GM23338 (cell line): ENCODE data around the gene ZC3H13. TPM values are rescaled to one million over a fixed set of nuclear protein-coding genes. Genes with fewer than 3 reads are reported as not detected.

Source experiments
- ATAC-seq: fragments of 200-7000 bp; cut with Tn5 transposase; 3 replicates; pipeline ENCODE4 v1.9.1; 2020
- DNase-seq: peaks from one replicate; pipeline ENCODE4 v3.0.0-alpha.2; 2015; ENCODE audit warnings: low spot score
- H2AFZ ChIP-seq: fragments of 200-600 bp; sonication (generic); 2 replicates; pipeline ENCODE4 v1.8.0; 2016; ENCODE audit warnings: antibody characterized with exemption, mild to moderate bottlenecking, moderate library complexity
- H3F3A ChIP-seq: fragments of 200-600 bp; sonication (generic); replicated peaks from 2 replicates; pipeline ENCODE4 v1.8.0; 2017; ENCODE audit warnings: antibody characterized with exemption, mixed run types, low read depth
- H3K27ac ChIP-seq: fragments of 200-600 bp; sonication (generic); 2 replicates; pipeline ENCODE4 v1.6.1; 2016; ENCODE audit warnings: low read depth
- H3K27me3 ChIP-seq: fragments of 200-600 bp; sonication (generic); 2 replicates; pipeline ENCODE4 v1.8.0; 2016; ENCODE audit warnings: mild to moderate bottlenecking, mixed run types, moderate library complexity; ENCODE audit not compliant: insufficient read depth
- H3K36me3 ChIP-seq: fragments of 200-600 bp; sonication (generic); 2 replicates; pipeline ENCODE4 v1.8.0; 2016; ENCODE audit warnings: mild to moderate bottlenecking; ENCODE audit not compliant: insufficient read depth
- H3K4me1 ChIP-seq: fragments of 200-600 bp; sonication (generic); 2 replicates; pipeline ENCODE4 v1.8.0; 2016; ENCODE audit warnings: mild to moderate bottlenecking, moderate library complexity; ENCODE audit not compliant: insufficient read depth
- H3K4me2 ChIP-seq: fragments of 200-600 bp; sonication (generic); 2 replicates; pipeline ENCODE4 v1.7.1; 2017; ENCODE audit warnings: mixed run types
- H3K4me3 ChIP-seq: fragments of 200-600 bp; sonication (generic); 2 replicates; pipeline ENCODE4 v1.6.1; 2016; ENCODE audit warnings: mixed run types
- H3K79me2 ChIP-seq: fragments of 200-600 bp; sonication (generic); replicated peaks from 2 replicates; pipeline ENCODE4 v1.8.0; 2017; ENCODE audit warnings: mild to moderate bottlenecking; ENCODE audit not compliant: insufficient read depth
- H3K9me2 ChIP-seq: fragments of 200-600 bp; sonication (generic); 2 replicates; pipeline ENCODE4 v1.8.0; 2017; ENCODE audit not compliant: insufficient read depth
- H4K20me1 ChIP-seq: fragments of 200-600 bp; sonication (generic); replicated peaks from 2 replicates; pipeline ENCODE4 v1.8.0; 2017; ENCODE audit warnings: mild to moderate bottlenecking; ENCODE audit not compliant: insufficient read depth
- H3K27ac Mint-ChIP-seq: 2 replicates; pipeline ENCODE4 v1.8.0; 2020; ENCODE audit warnings: inconsistent platforms, mild to moderate bottlenecking, moderate library complexity, mixed read lengths
- H3K27me3 Mint-ChIP-seq: 3 replicates; pipeline ENCODE4 v1.8.0; 2022; ENCODE audit warnings: low read depth, mild to moderate bottlenecking, moderate library complexity, mixed read lengths, inconsistent platforms; ENCODE audit not compliant: insufficient read depth, poor library complexity
- H3K36me3 Mint-ChIP-seq: 3 replicates; pipeline ENCODE4 v1.8.0; 2021; ENCODE audit warnings: low read depth, mild to moderate bottlenecking, inconsistent platforms, moderate library complexity, mixed read lengths
- H3K4me1 Mint-ChIP-seq: 3 replicates; pipeline ENCODE4 v1.8.0; 2020; ENCODE audit warnings: mild to moderate bottlenecking, inconsistent platforms, mixed read lengths
- H3K4me3 Mint-ChIP-seq: 3 replicates; pipeline ENCODE4 v1.8.0; 2021; ENCODE audit warnings: moderate library complexity, mild to moderate bottlenecking, inconsistent platforms, mixed read lengths
- H3K9me3 Mint-ChIP-seq: 3 replicates; pipeline ENCODE4 v1.8.0; 2020; ENCODE audit warnings: moderate library complexity, mild to moderate bottlenecking, inconsistent platforms, mixed read lengths
- CREB1 ChIP-seq: fragments of 250-450 bp; sonication (Bioruptor Pico); IDR thresholded peaks from 2 replicates; pipeline ENCODE4 v1.5.0; 2020; ENCODE audit warnings: low read depth, mild to moderate bottlenecking, moderate library complexity
- EZH2 ChIP-seq: fragments of 200-600 bp; sonication (generic); IDR thresholded peaks from one replicate; pipeline ENCODE4 v1.8.0; 2017; ENCODE audit warnings: antibody characterized with exemption, mild to moderate bottlenecking, low read depth; ENCODE audit not compliant: unreplicated experiment
- EZH2phosphoT487 ChIP-seq: fragments of 200-600 bp; sonication (generic); IDR thresholded peaks from one replicate; pipeline ENCODE4 v1.8.1; 2018; ENCODE audit warnings: antibody characterized with exemption; ENCODE audit not compliant: unreplicated experiment
- STAT1 ChIP-seq: IDR thresholded peaks from one replicate; pipeline ENCODE4 v1.6.1; 2016; ENCODE audit warnings: antibody characterized with exemption; ENCODE audit not compliant: unreplicated experiment
- ZNF331 ChIP-seq: fragments of 250-450 bp; sonication (Bioruptor Pico); IDR thresholded peaks from 2 replicates; pipeline ENCODE4 v1.5.0; 2020; ENCODE audit warnings: low read depth, mild to moderate bottlenecking, moderate library complexity
- polyA plus RNA-seq: library from polyadenylated mRNA; unstranded; fragments of >200 nt; fragmentation: Nextera tagmentation; extraction: Ambion mirVana; gene quantifications from 2 replicates; pipeline ENCODE4 v1.2.1, GENCODE V29; 2016
- total RNA-seq: library from RNA; depleted of rRNA; stranded (reverse); fragments of >200 nt; shearing (Covaris generic); gene quantifications from 2 replicates; pipeline ENCODE4 v1.2.3, GENCODE V29; 2014
- TF ChIP-seq, protein P1 (sequence below): fragments of 250-450 bp; sonication (Bioruptor Pico); IDR thresholded peaks from 2 replicates; pipeline ENCODE4 v1.5.0; 2020; ENCODE audit warnings: mild to moderate bottlenecking, moderate library complexity
- TF ChIP-seq, protein P2 (sequence below): IDR thresholded peaks from 2 replicates; pipeline ENCODE4 v1.6.1; 2016; ENCODE audit warnings: antibody characterized with exemption

The ZC3H13 gene
- total and polyA plus RNA-seq, 2 experiments from 2014 or later, result 39.6 to 125 TPM

DNA sequence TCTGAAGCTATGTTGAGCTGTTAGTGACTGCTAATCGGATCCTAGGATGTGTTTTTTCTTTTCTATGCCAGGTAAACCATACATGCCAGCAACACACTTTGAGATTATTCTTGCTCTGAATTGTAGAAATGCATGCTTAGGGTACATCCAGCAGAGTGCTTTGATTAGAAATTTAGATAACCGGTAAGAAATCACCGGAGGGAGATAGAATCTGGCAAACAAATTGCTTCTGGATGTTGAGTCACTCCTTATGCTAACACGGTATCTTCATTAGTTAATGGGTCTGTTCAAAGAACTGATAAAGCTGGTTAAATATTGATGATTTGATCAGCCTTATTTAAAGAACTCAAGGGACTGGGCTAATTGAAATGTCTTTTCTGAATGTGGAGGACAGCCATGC, 115.9 kb downstream of the ZC3H13 start (continued):
- TF ChIP-seq, protein P1, sequence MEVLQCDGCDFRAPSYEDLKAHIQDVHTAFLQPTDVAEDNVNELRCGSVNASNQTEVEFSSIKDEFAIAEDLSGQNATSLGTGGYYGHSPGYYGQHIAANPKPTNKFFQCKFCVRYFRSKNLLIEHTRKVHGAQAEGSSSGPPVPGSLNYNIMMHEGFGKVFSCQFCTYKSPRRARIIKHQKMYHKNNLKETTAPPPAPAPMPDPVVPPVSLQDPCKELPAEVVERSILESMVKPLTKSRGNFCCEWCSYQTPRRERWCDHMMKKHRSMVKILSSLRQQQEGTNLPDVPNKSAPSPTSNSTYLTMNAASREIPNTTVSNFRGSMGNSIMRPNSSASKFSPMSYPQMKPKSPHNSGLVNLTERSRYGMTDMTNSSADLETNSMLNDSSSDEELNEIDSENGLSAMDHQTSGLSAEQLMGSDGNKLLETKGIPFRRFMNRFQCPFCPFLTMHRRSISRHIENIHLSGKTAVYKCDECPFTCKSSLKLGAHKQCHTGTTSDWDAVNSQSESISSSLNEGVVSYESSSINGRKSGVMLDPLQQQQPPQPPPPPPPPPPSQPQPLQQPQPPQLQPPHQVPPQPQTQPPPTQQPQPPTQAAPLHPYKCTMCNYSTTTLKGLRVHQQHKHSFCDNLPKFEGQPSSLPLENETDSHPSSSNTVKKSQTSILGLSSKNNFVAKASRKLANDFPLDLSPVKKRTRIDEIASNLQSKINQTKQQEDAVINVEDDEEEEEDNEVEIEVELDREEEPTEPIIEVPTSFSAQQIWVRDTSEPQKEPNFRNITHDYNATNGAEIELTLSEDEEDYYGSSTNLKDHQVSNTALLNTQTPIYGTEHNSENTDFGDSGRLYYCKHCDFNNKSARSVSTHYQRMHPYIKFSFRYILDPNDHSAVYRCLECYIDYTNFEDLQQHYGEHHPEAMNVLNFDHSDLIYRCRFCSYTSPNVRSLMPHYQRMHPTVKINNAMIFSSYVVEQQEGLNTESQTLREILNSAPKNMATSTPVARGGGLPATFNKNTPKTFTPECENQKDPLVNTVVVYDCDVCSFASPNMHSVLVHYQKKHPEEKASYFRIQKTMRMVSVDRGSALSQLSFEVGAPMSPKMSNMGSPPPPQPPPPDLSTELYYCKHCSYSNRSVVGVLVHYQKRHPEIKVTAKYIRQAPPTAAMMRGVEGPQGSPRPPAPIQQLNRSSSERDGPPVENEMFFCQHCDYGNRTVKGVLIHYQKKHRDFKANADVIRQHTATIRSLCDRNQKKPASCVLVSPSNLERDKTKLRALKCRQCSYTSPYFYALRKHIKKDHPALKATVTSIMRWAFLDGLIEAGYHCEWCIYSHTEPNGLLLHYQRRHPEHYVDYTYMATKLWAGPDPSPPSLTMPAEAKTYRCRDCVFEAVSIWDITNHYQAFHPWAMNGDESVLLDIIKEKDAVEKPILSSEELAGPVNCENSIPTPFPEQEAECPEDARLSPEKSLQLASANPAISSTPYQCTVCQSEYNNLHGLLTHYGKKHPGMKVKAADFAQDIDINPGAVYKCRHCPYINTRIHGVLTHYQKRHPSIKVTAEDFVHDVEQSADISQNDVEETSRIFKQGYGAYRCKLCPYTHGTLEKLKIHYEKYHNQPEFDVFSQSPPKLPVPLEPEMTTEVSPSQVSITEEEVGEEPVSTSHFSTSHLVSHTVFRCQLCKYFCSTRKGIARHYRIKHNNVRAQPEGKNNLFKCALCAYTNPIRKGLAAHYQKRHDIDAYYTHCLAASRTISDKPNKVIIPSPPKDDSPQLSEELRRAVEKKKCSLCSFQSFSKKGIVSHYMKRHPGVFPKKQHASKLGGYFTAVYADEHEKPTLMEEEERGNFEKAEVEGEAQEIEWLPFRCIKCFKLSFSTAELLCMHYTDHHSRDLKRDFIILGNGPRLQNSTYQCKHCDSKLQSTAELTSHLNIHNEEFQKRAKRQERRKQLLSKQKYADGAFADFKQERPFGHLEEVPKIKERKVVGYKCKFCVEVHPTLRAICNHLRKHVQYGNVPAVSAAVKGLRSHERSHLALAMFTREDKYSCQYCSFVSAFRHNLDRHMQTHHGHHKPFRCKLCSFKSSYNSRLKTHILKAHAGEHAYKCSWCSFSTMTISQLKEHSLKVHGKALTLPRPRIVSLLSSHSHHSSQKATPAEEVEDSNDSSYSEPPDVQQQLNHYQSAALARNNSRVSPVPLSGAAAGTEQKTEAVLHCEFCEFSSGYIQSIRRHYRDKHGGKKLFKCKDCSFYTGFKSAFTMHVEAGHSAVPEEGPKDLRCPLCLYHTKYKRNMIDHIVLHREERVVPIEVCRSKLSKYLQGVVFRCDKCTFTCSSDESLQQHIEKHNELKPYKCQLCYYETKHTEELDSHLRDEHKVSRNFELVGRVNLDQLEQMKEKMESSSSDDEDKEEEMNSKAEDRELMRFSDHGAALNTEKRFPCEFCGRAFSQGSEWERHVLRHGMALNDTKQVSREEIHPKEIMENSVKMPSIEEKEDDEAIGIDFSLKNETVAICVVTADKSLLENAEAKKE (CRISPR knock-in tag), result no peak
- TF ChIP-seq STAT1 (no peak), CREB1 (CRISPR knock-in tag) (no peak)

DNA sequence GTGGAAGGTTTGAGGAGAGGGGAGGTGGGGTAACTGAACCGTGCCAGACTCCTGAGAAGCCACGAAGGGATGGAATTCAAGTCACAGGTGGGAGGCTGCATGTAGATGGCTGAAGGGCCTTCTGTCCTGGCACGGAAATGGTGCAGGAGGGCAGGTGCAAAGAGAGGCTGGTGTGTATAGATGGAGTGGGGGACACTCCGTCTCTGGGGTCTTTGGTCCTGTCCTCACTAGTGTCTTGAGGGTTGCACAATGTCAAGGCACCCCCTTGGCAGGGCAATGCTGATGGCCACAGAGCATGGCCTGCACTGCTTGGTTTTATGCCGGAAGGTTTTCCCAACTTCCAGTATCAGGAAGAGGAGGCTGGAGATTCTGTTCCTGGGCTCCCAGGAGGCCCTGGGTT, 118.3 kb downstream of the ZC3H13 start:
- no peak overlapping the region for H3K27ac ChIP-seq
- no peaks in the 10 kb centered on the region for H3K36me3 ChIP-seq
- no peaks in the 10 kb centered on the region for H4K20me1 ChIP-seq
- TF ChIP-seq EZH2phosphoT487 (no peak), EZH2 (no peak), STAT1 (no peak), ZNF331 (CRISPR knock-in tag) (no peak)
- TF ChIP-seq, protein P2, sequence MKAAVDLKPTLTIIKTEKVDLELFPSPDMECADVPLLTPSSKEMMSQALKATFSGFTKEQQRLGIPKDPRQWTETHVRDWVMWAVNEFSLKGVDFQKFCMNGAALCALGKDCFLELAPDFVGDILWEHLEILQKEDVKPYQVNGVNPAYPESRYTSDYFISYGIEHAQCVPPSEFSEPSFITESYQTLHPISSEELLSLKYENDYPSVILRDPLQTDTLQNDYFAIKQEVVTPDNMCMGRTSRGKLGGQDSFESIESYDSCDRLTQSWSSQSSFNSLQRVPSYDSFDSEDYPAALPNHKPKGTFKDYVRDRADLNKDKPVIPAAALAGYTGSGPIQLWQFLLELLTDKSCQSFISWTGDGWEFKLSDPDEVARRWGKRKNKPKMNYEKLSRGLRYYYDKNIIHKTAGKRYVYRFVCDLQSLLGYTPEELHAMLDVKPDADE, result no peak
- no peaks in the 10 kb centered on the region for H3K79me2 ChIP-seq
- peaks cover 16% of the 10 kb centered on the region for H3K27me3 Mint-ChIP-seq
- DNase-seq (no peak), ATAC-seq (no peak)
- no peaks in the 10 kb centered on the region for H3F3A ChIP-seq
- H3K36me3 Mint-ChIP-seq, result no peaks in the 10 kb centered on the region
- no peak overlapping the region for H3K4me3 ChIP-seq
- peaks cover 8% of the 10 kb centered on the region; the same call in 1 of the 2 replicates for H3K9me2 ChIP-seq
- no peak overlapping the region for H2AFZ ChIP-seq
- no peak overlapping the region for H3K27ac Mint-ChIP-seq
- no peaks in the 10 kb centered on the region for H3K9me3 Mint-ChIP-seq
- H3K4me3 Mint-ChIP-seq, result no peak overlapping the region
- H3K4me2 ChIP-seq, result no peak overlapping the region
- no peaks in the 10 kb centered on the region for H3K4me1 Mint-ChIP-seq
- H3K27me3 ChIP-seq, result no peaks in the 10 kb centered on the region
- no peaks in the 10 kb centered on the region for H3K4me1 ChIP-seq
